ENCODE data around the gene CREB3. TPM values are rescaled to one million over a fixed set of nuclear protein-coding genes. Genes with fewer than 3 reads are reported as not detected.

The CREB3 gene
- total and polyA plus RNA-seq, 2 of the 4 experiments (the other 2 are of a cell fraction), result 60.7 to 106 TPM

DNA sequence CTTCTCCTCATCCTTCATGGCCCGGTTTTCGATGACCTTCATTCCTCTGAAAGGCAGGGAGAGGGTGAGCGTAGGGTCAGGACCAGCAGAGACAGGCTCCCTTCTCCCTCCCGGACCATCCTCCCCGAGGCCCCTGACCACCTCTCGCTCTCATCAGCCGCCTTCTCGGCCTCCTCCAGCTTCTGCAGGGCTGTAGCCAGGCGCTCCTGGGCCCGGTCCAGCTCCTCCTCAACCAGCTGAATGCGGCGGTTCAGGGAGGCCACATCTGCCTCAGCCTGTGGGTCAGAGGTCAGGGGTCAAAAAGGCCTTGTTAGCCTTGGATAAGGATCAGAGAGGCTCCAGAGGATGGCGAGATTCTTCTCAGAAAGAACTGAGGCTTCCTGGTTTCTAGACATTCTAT lies 47.0 kb upstream of the CREB3 start:
- H2BK120ac ChIP-seq (ENCODE audit: low read depth, low read length), result no peak overlapping the region
- peak overlapping the region; percentile 24; the same call in 1 of the 2 replicates for H3K9ac ChIP-seq (ENCODE audit: low read depth, low read length)
- H3K9me1 ChIP-seq (ENCODE audit: insufficient read depth, low read length), result peaks cover 48% of the 10 kb centered on the region
- BruUV-seq (replicated peaks), result no TSS peak
- in situ Hi-C loops (cut with MboI; ENCODE audit: low sequenced_read_pairs), result no loop called here
- peak overlapping the region; percentile 13; the same call in 1 of the 2 replicates for H3K4me2 ChIP-seq (ENCODE audit: low read depth, low read length)
- H3K23ac ChIP-seq (ENCODE audit: low read depth, low read length), result peak overlapping the region; percentile 26
- no peaks in the 10 kb centered on the region for H3K9me3 ChIP-seq (ENCODE audit: control insufficient read depth, insufficient read depth, low read length)
- 72% methylated on average over 9 of the region's 13 CpGs; no CpG with 5 or more reads in 1 of the 2 experiments for WGBS, 2 experiments (ENCODE audit: extremely low coverage in 2 of 2, insufficient read length in 1 of 2)
- intact Hi-C loops (cut with micrococcal nuclease), result loop anchor here (10.0 kb wide), 1 partner anchor 81 kb away; the partner anchor contains the start of gene TESK1
- H3K4me3 ChIP-seq (ENCODE audit: insufficient read depth, low read depth, low read length), result no peak overlapping the region
- H2AK5ac ChIP-seq (ENCODE audit: low read depth, low read length), result no peak overlapping the region
- peaks cover 55% of the 10 kb centered on the region for H3K4me1 ChIP-seq (ENCODE audit: control insufficient read depth, insufficient read depth, low read length)
- dilution Hi-C loops (cut with HindIII; ENCODE audit: low sequenced_read_pairs, unreplicated experiment), result no loop called here
- H3K18ac ChIP-seq (ENCODE audit: low read depth, low read length), result no peak overlapping the region
- CTCF ChIA-PET, result interaction anchor here (0.6 kb wide), 1 partner anchor 39 kb away, joined by 3 read pairs; no protein-coding TSS in a partner anchor
- no peak overlapping the region for H4K91ac ChIP-seq (ENCODE audit: insufficient read depth, low read depth, low read length)
- no peak overlapping the region for H2BK15ac ChIP-seq (ENCODE audit: low read depth, low read length)
- no peak overlapping the region for H2BK20ac ChIP-seq (ENCODE audit: low read depth, low read length)
- peak overlapping the region; percentile 22; the same call in 1 of the 2 replicates for H3K14ac ChIP-seq (replicated peaks; ENCODE audit: low read depth, low read length)
- peaks cover 92% of the 10 kb centered on the region for H4K20me1 ChIP-seq (ENCODE audit: insufficient read depth, low read length)
- no peak overlapping the region for H2AFZ ChIP-seq (replicated peaks; ENCODE audit: low read length, poor library complexity)
- H3K36me3 ChIP-seq (ENCODE audit: control insufficient read depth, insufficient read depth, low read length), result peaks cover 67% of the 10 kb centered on the region
- H4K8ac ChIP-seq (ENCODE audit: low read depth in 2 of 2, low read length in 2 of 2), result no peak overlapping the region; a peak in 1 of 4 replicates
- DNase-seq, result no peak
- peak overlapping the region; percentile 25 for H2BK5ac ChIP-seq (ENCODE audit: low read depth, low read length, poor library complexity, severe bottlenecking)
- POLR2A ChIA-PET (ENCODE audit: unreplicated experiment), result interaction anchor here (0.9 to 3.8 kb wide), 3 partner anchors 11 to 24 kb away, joined by 4 to 14 read pairs (median 11); no protein-coding TSS in a partner anchor
- H3K79me1 ChIP-seq (ENCODE audit: low read depth in 1 of 2, low read length in 2 of 2), result peaks cover 13 to 86% of the 10 kb centered on the region in 2 experiments
- peak overlapping the region; percentile 11; the same call in 1 of the 2 replicates for H3K27ac ChIP-seq (ENCODE audit: insufficient read depth, low read length)
- H3K4ac ChIP-seq (ENCODE audit: low read depth, low read length), result no peak overlapping the region
- no peaks in the 10 kb centered on the region for H3K27me3 ChIP-seq (ENCODE audit: control insufficient read depth, insufficient read depth, low read length)
- TF ChIP-seq RAD21 (IDR thresholded peaks at IDR 0.05; ENCODE audit: low read length), result no peak
- TF ChIP-seq, protein P1, sequence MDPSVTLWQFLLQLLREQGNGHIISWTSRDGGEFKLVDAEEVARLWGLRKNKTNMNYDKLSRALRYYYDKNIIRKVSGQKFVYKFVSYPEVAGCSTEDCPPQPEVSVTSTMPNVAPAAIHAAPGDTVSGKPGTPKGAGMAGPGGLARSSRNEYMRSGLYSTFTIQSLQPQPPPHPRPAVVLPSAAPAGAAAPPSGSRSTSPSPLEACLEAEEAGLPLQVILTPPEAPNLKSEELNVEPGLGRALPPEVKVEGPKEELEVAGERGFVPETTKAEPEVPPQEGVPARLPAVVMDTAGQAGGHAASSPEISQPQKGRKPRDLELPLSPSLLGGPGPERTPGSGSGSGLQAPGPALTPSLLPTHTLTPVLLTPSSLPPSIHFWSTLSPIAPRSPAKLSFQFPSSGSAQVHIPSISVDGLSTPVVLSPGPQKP (IDR thresholded peaks at IDR 0.05; ENCODE audit: borderline replicate concordance, low read depth, low read length), result no peak
- TF ChIP-seq MAFK (IDR thresholded peaks at IDR 0.05; ENCODE audit: low read depth, low read length), result no peak
- no peak for TF ChIP-seq NFE2L2 (IDR thresholded peaks at IDR 0.05; ENCODE audit: low read depth, low read length)
- TF ChIP-seq, protein P2, sequence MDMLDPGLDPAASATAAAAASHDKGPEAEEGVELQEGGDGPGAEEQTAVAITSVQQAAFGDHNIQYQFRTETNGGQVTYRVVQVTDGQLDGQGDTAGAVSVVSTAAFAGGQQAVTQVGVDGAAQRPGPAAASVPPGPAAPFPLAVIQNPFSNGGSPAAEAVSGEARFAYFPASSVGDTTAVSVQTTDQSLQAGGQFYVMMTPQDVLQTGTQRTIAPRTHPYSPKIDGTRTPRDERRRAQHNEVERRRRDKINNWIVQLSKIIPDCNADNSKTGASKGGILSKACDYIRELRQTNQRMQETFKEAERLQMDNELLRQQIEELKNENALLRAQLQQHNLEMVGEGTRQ (IDR thresholded peaks at IDR 0.05; ENCODE audit: low read depth, low read length), result no peak
- TF ChIP-seq RFX5 (IDR thresholded peaks at IDR 0.05; ENCODE audit: low read depth, low read length), result no peak
- no peak for TF ChIP-seq RCOR1 (IDR thresholded peaks at IDR 0.05; ENCODE audit: insufficient replicate concordance, low read length)
- no peak for TF ChIP-seq POLR2A (IDR thresholded peaks at IDR 0.05; ENCODE audit: low read depth, low read length)
- TF ChIP-seq FOS (IDR thresholded peaks at IDR 0.05; ENCODE audit: low read depth, low read length), result no peak
- TF ChIP-seq, protein P3, sequence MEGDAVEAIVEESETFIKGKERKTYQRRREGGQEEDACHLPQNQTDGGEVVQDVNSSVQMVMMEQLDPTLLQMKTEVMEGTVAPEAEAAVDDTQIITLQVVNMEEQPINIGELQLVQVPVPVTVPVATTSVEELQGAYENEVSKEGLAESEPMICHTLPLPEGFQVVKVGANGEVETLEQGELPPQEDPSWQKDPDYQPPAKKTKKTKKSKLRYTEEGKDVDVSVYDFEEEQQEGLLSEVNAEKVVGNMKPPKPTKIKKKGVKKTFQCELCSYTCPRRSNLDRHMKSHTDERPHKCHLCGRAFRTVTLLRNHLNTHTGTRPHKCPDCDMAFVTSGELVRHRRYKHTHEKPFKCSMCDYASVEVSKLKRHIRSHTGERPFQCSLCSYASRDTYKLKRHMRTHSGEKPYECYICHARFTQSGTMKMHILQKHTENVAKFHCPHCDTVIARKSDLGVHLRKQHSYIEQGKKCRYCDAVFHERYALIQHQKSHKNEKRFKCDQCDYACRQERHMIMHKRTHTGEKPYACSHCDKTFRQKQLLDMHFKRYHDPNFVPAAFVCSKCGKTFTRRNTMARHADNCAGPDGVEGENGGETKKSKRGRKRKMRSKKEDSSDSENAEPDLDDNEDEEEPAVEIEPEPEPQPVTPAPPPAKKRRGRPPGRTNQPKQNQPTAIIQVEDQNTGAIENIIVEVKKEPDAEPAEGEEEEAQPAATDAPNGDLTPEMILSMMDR (conservative IDR thresholded peaks at IDR 0.05; ENCODE audit: low read depth, low read length), result no peak
- no peak for TF ChIP-seq CEBPB (IDR thresholded peaks at IDR 0.05; ENCODE audit: low read depth, low read length)
- TF ChIP-seq CHD1 (IDR thresholded peaks at IDR 0.05; ENCODE audit: low read depth, low read length), result no peak
- TF ChIP-seq MXI1 (IDR thresholded peaks at IDR 0.05; ENCODE audit: borderline replicate concordance, low read depth, low read length), result no peak
- TF ChIP-seq BHLHE40 (IDR thresholded peaks at IDR 0.05; ENCODE audit: low read depth, low read length), result no peak
- H2AK9ac ChIP-seq (replicated peaks; ENCODE audit: low read depth, low read length, poor library complexity), result no peak overlapping the region
- H3K56ac ChIP-seq (ENCODE audit: extremely low read depth, insufficient read depth, low read length), result no peak overlapping the region
- H4K5ac ChIP-seq (ENCODE audit: low read depth, low read length), result no peak overlapping the region
- no peak for ATAC-seq (ENCODE audit: low read depth)

Measured in IMR-90 (cell line).